Right lobe of liver (tissue), 6 donors: ENCODE results near the gene LLGL1. TPM values are rescaled to one million over a fixed set of nuclear protein-coding genes. Genes with fewer than 3 reads are reported as not detected.

ENCODE experiments used
- ATAC-seq, 4 donors: fragments of 200-7000 bp; cut with Tn5 transposase; one replicate each; pipeline ENCODE4 v1.9.1; 2020; ENCODE audit warnings: mild to moderate bottlenecking in 4 of 4, moderate library complexity in 4 of 4
- DNase-seq, 3 donors: peaks; one replicate each; pipeline ENCODE4 v3.0.0-alpha.2; 2020
- H3K27ac ChIP-seq, 3 donors: fragments of 200-600 bp; one replicate each; pipeline ENCODE4 v1.8.0; 2022
- H3K27me3 ChIP-seq, 2 donors: fragments of 200-600 bp; one replicate each; pipeline ENCODE4 v1.8.0; 2022
- H3K36me3 ChIP-seq, 4 donors: fragments of 200-600 bp; sonication (generic) in 1 of 4; one replicate each; pipeline versions ENCODE4 v1.5.1 to v1.8.0; 2017 to 2022; ENCODE audit warnings: control low read depth in 1 of 4
- H3K4me1 ChIP-seq, 4 donors: fragments of 200-600 bp; sonication (generic) in 1 of 4; one replicate each; pipeline versions ENCODE4 v1.5.1 to v1.8.0; 2017 to 2022; ENCODE audit warnings: control low read depth in 1 of 4
- H3K4me3 ChIP-seq, 3 donors: fragments of 200-600 bp; one replicate each; pipeline ENCODE4 v1.8.0; 2022
- H3K9me3 ChIP-seq, 4 donors: fragments of 200-600 bp; sonication (generic) in 1 of 4; one replicate each; pipeline versions ENCODE4 v1.5.1 to v1.8.0; 2017 to 2022; ENCODE audit warnings: control low read depth in 1 of 4
- CTCF ChIP-seq, 4 donors: fragments of 200-600 bp in 3 of 4; fragments of 450-650 bp in 1 of 4; IDR thresholded peaks; one replicate each; pipeline versions ENCODE4 v1.5.1 to v1.8.0; 2016 to 2022; ENCODE audit warnings: antibody characterized with exemption in 4 of 4, mild to moderate bottlenecking in 2 of 4
- POLR2A ChIP-seq: fragments of 450-650 bp; IDR thresholded peaks from one replicate; pipeline ENCODE4 v1.6.1; 2017; ENCODE audit warnings: antibody characterized with exemption, mild to moderate bottlenecking
- WGBS: methylation state at CpG from one replicate; pipeline ENCODE4 v1.1.6; 2018; ENCODE audit warnings: low coverage, low lambda C conversion rate; ENCODE audit not compliant: insufficient coverage; ENCODE audit errors: missing lambda C conversion rate; 5-methylcytosine and 5-hydroxymethylcytosine counted together
- intact Hi-C, 2 donors: fragments of 100-400 bp; cut with DNase I; formaldehyde crosslinking; loops; one replicate each; pipeline versions ENCODE4 v1.11.2 to v1.14.1; 2022
- total RNA-seq, 6 experiments: library from RNA; depleted of rRNA in 2 of 6; stranded (reverse); fragments of >200 nt in 2 of 6; fragmentation: NEBNext Ultra II Directional in 3 of 6; extraction: Animal tissue kit (Norgen Biotek cat#: 25700) in 3 of 6; gene quantifications; one replicate each; pipeline versions ENCODE4 v1.1.0 to v1.2.4, GENCODE V29; 2016 to 2023
- donor health status: DM: no; HTN: yes; CAD: no.
- donor health status: DM: no; HTN: no; CAD: no.
- donor health status: DM: no; HTN: no; CAD: no.
- donor health status: DM: no; HTN: yes; CAD: no.
- donor health status: DM: no; HTN: yes; CAD: no.

Gene LLGL1
- total RNA-seq, 6 experiments from 2014 or later = 2.0 to 8.6 (median 2.8) TPM

DNA sequence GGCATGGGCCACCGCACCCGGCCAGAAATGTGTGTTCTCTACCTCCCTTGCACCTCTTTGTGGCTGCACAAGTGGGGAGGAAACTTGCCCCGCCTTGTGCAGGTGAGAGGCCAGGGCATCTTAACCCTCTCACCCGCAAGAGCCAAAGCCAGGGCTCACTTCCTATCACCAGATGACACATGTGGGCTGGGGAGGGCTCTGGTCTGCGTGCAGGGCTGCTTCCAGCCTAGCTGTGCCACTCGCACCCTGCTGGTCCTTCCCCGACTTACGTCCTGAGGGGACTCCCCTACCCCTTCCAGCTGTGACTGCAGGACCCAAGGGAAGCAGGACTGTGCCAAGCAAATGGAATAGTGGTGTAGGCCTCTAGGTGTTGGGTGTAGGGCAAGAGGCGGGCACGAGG lies 41.9 kb downstream of the LLGL1 start:
- ATAC-seq = no peak
- Histone ChIP-seq H3K36me3 (peaks cover 0 to 29% (median under 1%) of the 10 kb centered on the region in 4 donors), H3K4me3 (no peak overlapping the region), H3K27ac (no peak overlapping the region), H3K9me3 (no peaks in the 10 kb centered on the region), H3K27me3 (no peaks in the 10 kb centered on the region), H3K4me1 (no peaks in the 10 kb centered on the region)
- DNase-seq = no peak
- intact Hi-C loops = no loop called here
- TF ChIP-seq POLR2A (no peak), CTCF (IDR thresholded peaks at IDR 0.05) (no peak)
- WGBS = 100% methylated on average over 2 of the region's 10 CpGs

GRCh38 chr17:18267927-18268711 lies 42.7 kb downstream of the LLGL1 start:
- H3K36me3 ChIP-seq = peaks cover 0 to 26% (median under 1%) of the 10 kb centered on the region in 4 donors
- DNase-seq = no peak

GRCh38 chr17:18270046-18270931 lies 44.9 kb downstream of the LLGL1 start:
- intact Hi-C loops = no loop called here
- ATAC-seq (peak in 1 of 4 donors; percentile 9), DNase-seq (no peak)
- H3K27me3 ChIP-seq = no peaks in the 10 kb centered on the region
- no peaks in the 10 kb centered on the region for H3K9me3 ChIP-seq
- no peak overlapping the region for H3K4me3 ChIP-seq
- H3K36me3 ChIP-seq = peaks cover 0 to 10% (median 4%) of the 10 kb centered on the region in 4 donors
- no peak overlapping the region for H3K27ac ChIP-seq
- TF ChIP-seq POLR2A = no peak
- no peak for TF ChIP-seq CTCF (IDR thresholded peaks at IDR 0.05)
- WGBS = 90% methylated on average over 9 of the region's 14 CpGs
- H3K4me1 ChIP-seq = no peaks in the 10 kb centered on the region

More at GRCh38 chr17:18267927-18268711, 42.7 kb downstream of the LLGL1 start:
- Histone ChIP-seq H3K4me1 (no peaks in the 10 kb centered on the region), H3K9me3 (no peaks in the 10 kb centered on the region), H3K27me3 (no peaks in the 10 kb centered on the region), H3K27ac (no peak overlapping the region), H3K4me3 (no peak overlapping the region)
- peak in 1 of 4 donors; percentile 13 for ATAC-seq
- intact Hi-C loops = no loop called here
- no peak for TF ChIP-seq POLR2A
- no peak for TF ChIP-seq CTCF (IDR thresholded peaks at IDR 0.05)
- WGBS = 57% methylated on average over 9 of the region's 14 CpGs

- Histone ChIP-seq H3K27ac (no peak overlapping the region), H3K36me3 (peaks cover 0 to 55% (median 30%) of the 10 kb centered on the region in 4 donors), H3K9me3 (no peaks in the 10 kb centered on the region), H3K27me3 (no peaks in the 10 kb centered on the region), H3K4me1 (no peaks in the 10 kb centered on the region), H3K4me3 (no peak overlapping the region)
- TF ChIP-seq CTCF (IDR thresholded peaks at IDR 0.05) (no peak), POLR2A (no peak)
- intact Hi-C loops = no loop called here
- no CpG with 5 or more reads among the region's 1 CpG for WGBS
- ATAC-seq = no peak
- DNase-seq = no peak
Measured at GRCh38 chr17:18277076-18277475, 51.6 kb downstream of the LLGL1 start.
